Neural crest cell (in vitro differentiated cells): Measurements from ENCODE around the gene RTN4. TPM values are rescaled to one million over a fixed set of nuclear protein-coding genes. Genes with fewer than 3 reads are reported as not detected.
"Not testable (repeated sequence)": the region's sequence is repeated elsewhere in the genome, so short reads cannot be mapped to it uniquely, and the experiment has no call there.

ENCODE experiments used
- DNase-seq: peaks from one replicate; pipeline ENCODE4 v3.0.0; 2021; ENCODE audit warnings: low read depth, mixed read lengths, low spot score
- H3K27ac Mint-ChIP-seq: one replicate; pipeline ENCODE4 v1.8.0; 2021; ENCODE audit warnings: mild to moderate bottlenecking, mixed read lengths; ENCODE audit not compliant: unreplicated experiment
- H3K27me3 Mint-ChIP-seq: 2 replicates; pipeline ENCODE4 v1.8.0; 2021; ENCODE audit warnings: low read depth, mild to moderate bottlenecking, mixed read lengths
- H3K36me3 Mint-ChIP-seq: 2 replicates; pipeline ENCODE4 v1.8.0; 2021; ENCODE audit warnings: low read depth, mild to moderate bottlenecking, mixed read lengths
- H3K4me1 Mint-ChIP-seq: 2 replicates; pipeline ENCODE4 v1.8.0; 2021; ENCODE audit warnings: mixed read lengths
- H3K4me3 Mint-ChIP-seq: one replicate; pipeline ENCODE4 v1.8.0; 2021; ENCODE audit warnings: mild to moderate bottlenecking, mixed read lengths
- H3K9me3 Mint-ChIP-seq: 2 replicates; pipeline ENCODE4 v1.8.0; 2021; ENCODE audit warnings: mixed read lengths
- total RNA-seq: library from RNA; stranded (reverse); gene quantifications from 2 replicates; pipeline ENCODE4 v1.2.1, GENCODE V29; 2021
- TF ChIP-seq, protein P1 (sequence below): fragments of 200-600 bp; sonication (generic); conservative IDR thresholded peaks from 2 replicates; pipeline ENCODE4 v1.5.0; 2021; ENCODE audit warnings: antibody characterized with exemption, mild to moderate bottlenecking

The RTN4 gene
- total RNA-seq, 1 donor from 2014 or later = 204 TPM

DNA sequence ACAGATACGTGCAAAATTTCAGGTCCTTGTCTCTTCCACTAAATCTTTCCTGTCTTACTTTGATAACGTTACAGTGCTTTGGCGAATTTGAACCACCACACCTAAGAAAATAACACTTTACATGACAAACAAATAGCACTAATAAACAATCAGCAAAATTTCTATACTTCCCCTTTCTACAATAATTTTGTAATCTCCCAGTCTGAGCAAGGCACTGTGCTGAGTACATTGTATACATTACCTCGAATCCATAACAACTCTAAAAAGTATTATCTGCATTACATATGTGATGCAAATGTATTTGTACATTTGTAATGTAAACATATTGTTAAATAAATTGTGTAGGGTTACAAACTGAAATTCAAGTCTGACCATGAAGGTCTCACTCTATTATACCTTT lies 49.9 kb downstream of the RTN4 start:
- Mint-ChIP-seq H3K9me3 (no peaks in the 10 kb centered on the region), H3K27ac (no peak overlapping the region), H3K36me3 (no peaks in the 10 kb centered on the region), H3K4me1 (peaks cover 35% of the 10 kb centered on the region), H3K4me3 (no peak overlapping the region), H3K27me3 (no peaks in the 10 kb centered on the region)
- TF ChIP-seq, protein P1, sequence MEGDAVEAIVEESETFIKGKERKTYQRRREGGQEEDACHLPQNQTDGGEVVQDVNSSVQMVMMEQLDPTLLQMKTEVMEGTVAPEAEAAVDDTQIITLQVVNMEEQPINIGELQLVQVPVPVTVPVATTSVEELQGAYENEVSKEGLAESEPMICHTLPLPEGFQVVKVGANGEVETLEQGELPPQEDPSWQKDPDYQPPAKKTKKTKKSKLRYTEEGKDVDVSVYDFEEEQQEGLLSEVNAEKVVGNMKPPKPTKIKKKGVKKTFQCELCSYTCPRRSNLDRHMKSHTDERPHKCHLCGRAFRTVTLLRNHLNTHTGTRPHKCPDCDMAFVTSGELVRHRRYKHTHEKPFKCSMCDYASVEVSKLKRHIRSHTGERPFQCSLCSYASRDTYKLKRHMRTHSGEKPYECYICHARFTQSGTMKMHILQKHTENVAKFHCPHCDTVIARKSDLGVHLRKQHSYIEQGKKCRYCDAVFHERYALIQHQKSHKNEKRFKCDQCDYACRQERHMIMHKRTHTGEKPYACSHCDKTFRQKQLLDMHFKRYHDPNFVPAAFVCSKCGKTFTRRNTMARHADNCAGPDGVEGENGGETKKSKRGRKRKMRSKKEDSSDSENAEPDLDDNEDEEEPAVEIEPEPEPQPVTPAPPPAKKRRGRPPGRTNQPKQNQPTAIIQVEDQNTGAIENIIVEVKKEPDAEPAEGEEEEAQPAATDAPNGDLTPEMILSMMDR = no peak
- DNase-seq = no peak

DNA sequence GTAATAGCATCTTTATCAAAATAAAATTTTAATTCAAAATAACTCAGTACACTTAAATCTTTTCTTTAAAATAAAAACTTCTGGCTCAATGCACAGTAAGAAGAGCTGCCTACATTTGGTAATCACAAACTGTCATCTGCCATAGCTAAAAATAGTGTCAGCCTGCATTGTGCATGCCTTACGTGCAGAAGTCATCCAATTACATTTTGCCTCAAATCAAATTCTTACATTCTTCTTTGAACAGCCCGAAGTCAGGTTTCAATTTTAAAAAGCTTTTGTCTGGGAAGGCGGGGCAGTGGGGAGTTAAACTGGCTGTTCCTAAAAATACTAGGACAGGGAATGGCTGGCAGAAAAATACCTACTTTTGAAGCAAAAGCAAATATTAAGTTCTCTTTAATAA lies 51.1 kb downstream of the RTN4 start:
- no peak overlapping the region for H3K4me3 Mint-ChIP-seq
- no peaks in the 10 kb centered on the region for H3K27me3 Mint-ChIP-seq
- no peaks in the 10 kb centered on the region for H3K36me3 Mint-ChIP-seq
- peaks cover 35% of the 10 kb centered on the region for H3K4me1 Mint-ChIP-seq
- DNase-seq = no peak
- TF ChIP-seq, protein P1 = no peak
- no peak overlapping the region for H3K27ac Mint-ChIP-seq
- H3K9me3 Mint-ChIP-seq = no peaks in the 10 kb centered on the region

DNA sequence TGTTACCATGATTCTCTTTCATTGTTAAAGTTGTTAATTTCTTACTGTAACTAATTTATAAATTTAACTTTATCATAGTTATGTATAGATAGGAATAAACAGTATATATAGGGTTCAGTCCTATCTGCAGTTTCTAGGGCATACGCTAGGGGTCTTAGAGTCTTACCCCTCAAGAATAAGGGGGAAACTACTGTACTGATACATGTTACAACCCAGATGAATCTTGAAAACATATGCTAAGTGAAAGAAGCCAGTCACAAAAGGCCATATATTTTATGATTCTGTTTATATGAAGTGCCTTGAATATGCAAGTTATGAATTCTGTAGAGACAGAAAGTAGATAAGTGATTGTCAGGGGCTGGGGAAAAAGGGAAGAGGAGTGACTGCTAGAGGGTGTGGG lies 52.4 kb downstream of the RTN4 start:
- Mint-ChIP-seq H3K4me3 (no peak overlapping the region), H3K9me3 (no peaks in the 10 kb centered on the region), H3K27me3 (no peaks in the 10 kb centered on the region), H3K4me1 (peaks cover 41% of the 10 kb centered on the region), H3K36me3 (no peaks in the 10 kb centered on the region), H3K27ac (no peak overlapping the region)
- DNase-seq = no peak
- TF ChIP-seq, protein P1 = no peak

DNA sequence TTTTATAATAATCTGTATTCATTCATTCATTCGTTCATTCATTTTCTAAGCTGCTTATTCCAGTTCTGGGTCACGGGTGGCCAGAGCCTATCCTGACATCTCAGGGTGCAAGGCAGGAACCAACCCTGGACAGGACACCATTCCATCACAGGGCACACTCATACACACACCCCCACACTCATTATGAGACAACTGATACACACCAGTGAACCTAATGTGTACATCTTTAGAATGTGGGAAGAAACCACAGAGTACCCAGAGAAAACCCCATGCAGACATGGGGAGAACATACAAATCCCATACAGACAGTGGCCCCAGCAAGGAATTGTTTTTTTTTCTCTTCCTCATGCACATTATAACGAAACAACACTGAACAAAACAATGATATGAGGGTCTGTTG lies 54.7 kb downstream of the RTN4 start:
- Mint-ChIP-seq H3K9me3 (no peaks in the 10 kb centered on the region), H3K27me3 (no peaks in the 10 kb centered on the region), H3K4me3 (no peak overlapping the region), H3K4me1 (peaks cover 34% of the 10 kb centered on the region), H3K36me3 (no peaks in the 10 kb centered on the region), H3K27ac (no peak overlapping the region)
- TF ChIP-seq, protein P1 = no peak
- DNase-seq = no peak

DNA sequence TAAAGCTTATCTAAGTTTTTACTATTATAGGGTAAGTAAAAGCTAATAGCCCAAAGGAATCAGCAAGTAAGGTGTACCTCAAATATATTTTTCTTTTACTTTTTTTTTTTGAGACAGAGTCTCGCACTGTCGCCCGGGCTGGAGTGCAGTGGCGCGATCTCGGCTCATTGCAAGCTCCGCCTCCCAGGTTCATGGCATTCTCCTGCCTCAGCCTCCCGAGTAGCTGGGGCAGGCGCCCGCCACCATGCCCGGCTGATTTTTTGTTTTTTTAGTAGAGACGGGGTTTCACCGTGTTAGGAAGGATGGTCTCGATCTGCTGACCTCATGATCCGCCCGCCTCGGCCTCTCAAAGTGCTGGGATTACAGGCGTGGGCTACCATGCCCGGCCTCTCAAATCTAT lies 59.6 kb downstream of the RTN4 start:
- not testable (repeated sequence) for H3K36me3 Mint-ChIP-seq, DNase-seq, H3K27ac Mint-ChIP-seq, H3K4me3 Mint-ChIP-seq, H3K9me3 Mint-ChIP-seq, H3K27me3 Mint-ChIP-seq
- H3K4me1 Mint-ChIP-seq = peaks cover 17% of the 10 kb centered on the region

DNA sequence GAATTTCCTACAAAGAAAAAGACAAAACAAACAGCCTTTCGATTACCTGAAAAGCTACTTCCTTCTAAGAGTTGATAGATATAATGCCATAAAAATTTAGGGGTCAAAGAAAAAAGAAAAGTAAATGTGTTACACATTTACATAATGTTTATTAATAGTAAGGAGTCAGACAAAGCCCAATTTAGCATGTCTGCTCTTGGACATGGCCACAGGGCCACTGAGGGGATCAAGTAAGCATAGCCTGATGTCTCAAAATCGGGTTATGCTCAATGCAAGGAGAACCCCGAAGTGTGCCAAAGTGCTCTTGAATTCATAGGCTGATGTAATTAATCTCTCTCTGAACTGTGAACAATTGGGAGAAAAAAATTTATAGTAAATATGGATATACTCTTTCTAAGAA lies 61.6 kb downstream of the RTN4 start:
- Mint-ChIP-seq H3K27ac (no peak overlapping the region), H3K9me3 (no peaks in the 10 kb centered on the region), H3K4me3 (no peak overlapping the region), H3K4me1 (peaks cover 19% of the 10 kb centered on the region), H3K27me3 (no peaks in the 10 kb centered on the region), H3K36me3 (no peaks in the 10 kb centered on the region)
- DNase-seq = no peak
- TF ChIP-seq, protein P1 = no peak
